Right ventricle myocardium superior (tissue), 1 donor: ENCODE measurements around the gene PCSK4. TPM values are rescaled to one million over a fixed set of nuclear protein-coding genes. Genes with fewer than 3 reads are reported as not detected.
"Not testable (repeated sequence)": the region's sequence is repeated elsewhere in the genome, so short reads cannot be mapped to it uniquely, and the experiment has no call there.

Experiments
- ATAC-seq: fragments of 200-7000 bp; cut with Tn5 transposase; one replicate; pipeline ENCODE4 v1.9.1; 2020; ENCODE audit warnings: mild to moderate bottlenecking; ENCODE audit not compliant: poor library complexity
- DNase-seq: peaks from one replicate; pipeline ENCODE4 v3.0.0-alpha.2; 2020
- intact Hi-C: fragments of 100-400 bp; cut with DNase I; formaldehyde crosslinking; loops from one replicate; pipeline ENCODE4 v1.11.2; 2022
- total RNA-seq: library from RNA; stranded (reverse); fragmentation: NEBNext Ultra II Directional; extraction: Animal tissue kit (Norgen Biotek cat#: 25700); gene quantifications from one replicate; pipeline ENCODE4 v1.2.1, GENCODE V29; 2021
- donor health status: DM: no; HTN: yes; CAD: no; lungs with severe emphysema.

The PCSK4 gene
- total RNA-seq, 1 donor from 2014 or later: 1.4 TPM

- intact Hi-C loops: no loop called here
- DNase-seq (no peak), ATAC-seq (no peak)
These were observed 40.4 kb downstream of the PCSK4 start, which contains the start of gene APC2 for GRCh38 chr19:1449467-1450442. Gene APC2 (plus strand): TSS chr19:1450121. CDS start chr19:1453002, 2,881 bp downstream.

GRCh38 chr19:1447944-1448343 is 42.2 kb downstream of the PCSK4 start:
- ATAC-seq: no peak
- DNase-seq: no peak
- intact Hi-C loops: no loop called here

- no peak for DNase-seq
- intact Hi-C loops: no loop called here
These were observed 42.6 kb downstream of the PCSK4 start for GRCh38 chr19:1447504-1447903.

GRCh38 chr19:1446713-1447481 is 43.3 kb downstream of the PCSK4 start:
- intact Hi-C loops: no loop called here
- DNase-seq (no peak), ATAC-seq (no peak)

More at GRCh38 chr19:1447504-1447903, 42.6 kb downstream of the PCSK4 start:
- ATAC-seq: no peak

- no peak for DNase-seq
- intact Hi-C loops: no loop called here
- ATAC-seq: no peak
These were observed 44.0 kb downstream of the PCSK4 start for GRCh38 chr19:1445932-1446712.

- ATAC-seq (peak; percentile 94), DNase-seq (peak; percentile 88)
- intact Hi-C loops: no loop called here
These were observed 44.8 kb downstream of the PCSK4 start for GRCh38 chr19:1445185-1445931.

- intact Hi-C loops: no loop called here
- ATAC-seq: no peak
- DNase-seq: no peak
These were observed 48.3 kb downstream of the PCSK4 start for GRCh38 chr19:1441677-1442438.

GRCh38 chr19:1441022-1441426 is 49.1 kb downstream of the PCSK4 start:
- ATAC-seq (no peak), DNase-seq (no peak)
- intact Hi-C loops: no loop called here

- intact Hi-C loops: no loop called here
- DNase-seq (no peak), ATAC-seq (no peak)
These were observed 49.7 kb downstream of the PCSK4 start for GRCh38 chr19:1440418-1440801.

- DNase-seq, intact Hi-C loops, ATAC-seq: not testable (repeated sequence)
These were observed 50.4 kb downstream of the PCSK4 start for GRCh38 chr19:1439525-1440417.

- DNase-seq: no peak
- intact Hi-C loops: no loop called here
- no peak for ATAC-seq
These were observed 51.2 kb downstream of the PCSK4 start for GRCh38 chr19:1438933-1439354.

GRCh38 chr19:1438035-1438932 is 51.9 kb downstream of the PCSK4 start, which contains the start of gene RPS15:
Gene RPS15 (plus strand): TSS chr19:1438396. CDS start chr19:1438426, 30 bp downstream.
- intact Hi-C loops: no loop called here

GRCh38 chr19:1437609-1438008 is 52.5 kb downstream of the PCSK4 start:
- DNase-seq (no peak), ATAC-seq (no peak)
- intact Hi-C loops: no loop called here

More at GRCh38 chr19:1438035-1438932, 51.9 kb downstream of the PCSK4 start, which contains the start of gene RPS15:
- ATAC-seq (peak; percentile 96), DNase-seq (peak; percentile 98)

GRCh38 chr19:1435378-1435989 is 54.7 kb downstream of the PCSK4 start:
- intact Hi-C loops: no loop called here
- DNase-seq: no peak
- ATAC-seq: no peak

GRCh38 chr19:1434577-1435060 is 55.5 kb downstream of the PCSK4 start:
- ATAC-seq (no peak), DNase-seq (no peak)
- intact Hi-C loops: no loop called here
